ENCODE data around the gene ARL10. TPM values are rescaled to one million over a fixed set of nuclear protein-coding genes. Genes with fewer than 3 reads are reported as not detected.
"Not testable (repeated sequence)": the region's sequence is repeated elsewhere in the genome, so short reads cannot be mapped to it uniquely, and the experiment has no call there.

The ARL10 gene
- total RNA-seq, 1 donor from 2014 or later: 34.6 TPM

DNA sequence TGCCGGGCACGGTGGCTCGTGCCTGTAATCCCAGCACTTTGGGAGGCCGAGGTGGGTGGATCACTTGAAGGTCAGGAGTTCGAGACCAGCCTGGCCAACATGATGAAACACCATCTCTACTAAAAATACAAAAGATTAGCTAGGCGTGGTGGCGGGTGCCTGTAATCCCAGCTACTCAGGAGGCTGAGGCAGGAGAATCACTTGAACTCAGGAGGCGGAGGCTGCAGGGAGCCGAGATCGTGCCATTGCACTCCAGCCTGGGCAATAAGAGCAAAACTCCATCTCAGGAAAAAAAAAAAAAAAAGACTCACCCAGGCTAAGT, 42.9 kb downstream of the ARL10 start:
- FAIRE-seq; DNase-seq (ENCODE audit: low spot score in 2 of 2): not testable (repeated sequence)

DNA sequence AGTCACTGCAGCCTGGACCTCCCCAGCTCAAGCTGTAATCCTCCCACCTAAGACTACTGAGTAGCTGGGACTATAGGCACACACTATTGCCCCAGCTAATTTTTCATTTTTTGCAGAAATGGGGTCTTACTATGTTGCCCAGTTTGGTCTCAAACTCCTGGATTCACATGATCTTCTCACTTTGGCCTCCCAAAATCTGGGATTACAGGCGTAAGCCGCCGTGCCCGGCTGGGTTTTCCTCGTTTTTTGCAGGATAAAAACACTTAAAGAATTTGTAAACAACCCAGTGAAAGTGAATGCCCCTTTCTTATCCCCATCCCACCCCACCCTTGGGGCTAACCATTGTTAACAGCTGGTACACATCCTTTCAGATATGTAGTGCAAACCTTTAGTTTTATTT, 43.3 kb downstream of the ARL10 start:
- FAIRE-seq (no peak), DNase-seq (ENCODE audit: low spot score in 2 of 2) (no peak)

DNA sequence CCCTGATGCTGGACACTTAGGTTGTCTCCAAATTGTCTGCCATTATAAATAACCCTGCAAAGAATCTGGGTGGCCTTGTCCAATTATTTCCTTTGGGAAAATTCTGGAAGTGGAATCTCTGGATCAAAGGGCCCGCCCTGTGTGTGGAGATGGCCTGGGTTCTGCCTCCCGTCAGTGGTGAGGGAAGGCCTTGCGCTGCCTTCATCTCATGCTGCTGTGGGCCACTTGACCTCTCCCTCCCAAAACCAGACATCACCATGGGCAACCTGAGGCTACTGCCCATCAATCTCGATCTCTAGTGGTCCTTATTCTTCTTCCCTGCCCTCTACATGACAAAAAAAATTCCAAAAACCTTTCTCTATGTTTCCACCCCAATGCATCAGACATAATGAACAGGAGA, 44.5 kb downstream of the ARL10 start:
- FAIRE-seq: no peak
- no peak for DNase-seq (ENCODE audit: low spot score in 2 of 2)

DNA sequence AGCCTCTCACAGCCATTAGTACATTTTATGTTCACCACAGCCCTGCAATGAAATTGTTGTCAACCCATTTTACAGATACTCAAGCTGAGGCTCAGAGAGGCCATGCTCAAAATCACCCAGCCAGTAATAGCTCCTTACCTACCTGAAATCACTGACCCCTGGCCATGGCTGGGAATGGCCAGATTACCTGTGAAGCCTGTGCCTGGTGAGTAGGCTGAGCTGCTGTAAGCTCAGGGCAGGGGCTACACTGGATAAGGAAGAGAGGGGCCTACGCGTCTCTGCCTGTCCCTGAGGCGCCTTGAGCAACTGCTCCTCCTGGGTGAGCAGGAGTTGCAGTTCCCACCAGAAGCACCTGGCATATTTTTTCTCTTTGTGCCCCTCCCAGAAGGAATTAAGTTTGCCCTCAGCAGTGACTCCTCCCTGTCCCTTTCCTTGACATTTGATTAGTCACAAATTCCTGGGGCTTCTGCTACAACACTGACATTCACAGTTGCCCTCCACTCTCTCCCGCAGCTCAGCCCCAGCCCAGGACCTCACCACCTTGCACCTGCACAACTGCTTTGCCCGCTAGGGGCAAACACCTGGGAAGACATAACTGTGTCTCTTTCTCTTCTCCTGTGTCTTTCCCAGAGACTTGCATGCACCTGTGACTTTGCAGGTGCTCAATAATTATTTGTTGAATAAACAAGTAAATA, 45.3 kb downstream of the ARL10 start:
- DNase-seq (ENCODE audit: low spot score in 2 of 2) (no peak), FAIRE-seq (no peak)

DNA sequence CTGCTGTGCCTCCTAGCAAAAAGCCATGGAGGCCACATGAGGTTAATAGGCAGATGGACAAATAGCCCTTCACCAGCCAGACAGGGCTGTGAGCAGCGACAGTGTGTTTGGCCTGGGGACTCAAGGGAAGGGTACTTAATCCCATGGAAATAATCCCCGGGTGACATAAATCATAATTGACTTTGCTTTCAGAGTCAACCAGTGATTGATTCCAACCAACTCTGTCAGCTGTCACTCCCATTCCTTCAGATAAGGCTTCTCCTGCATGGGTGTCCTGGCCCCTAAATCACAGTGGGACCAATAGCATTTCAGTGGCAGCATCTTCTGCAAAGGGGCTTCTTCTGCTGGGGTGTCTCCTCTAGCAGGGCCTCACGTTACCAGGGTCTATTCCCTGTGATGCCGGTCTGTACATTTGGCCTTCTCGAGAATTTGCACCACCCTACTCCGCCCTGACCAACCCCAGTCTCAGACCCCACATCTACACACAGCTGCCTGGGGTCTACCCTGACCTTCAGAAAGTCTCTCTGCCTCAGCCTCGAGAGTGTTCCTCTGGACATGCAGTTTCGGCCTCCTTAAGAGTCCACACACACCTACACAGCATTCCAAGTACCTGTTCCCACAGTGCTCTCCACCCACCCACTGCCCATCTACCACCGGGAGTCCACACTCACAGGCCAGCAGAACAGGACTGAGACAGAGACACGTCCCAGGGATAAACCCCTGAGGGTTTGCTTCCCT, 47.4 kb downstream of the ARL10 start:
- no peak for DNase-seq (ENCODE audit: low spot score in 2 of 2)
- no peak for FAIRE-seq

DNA sequence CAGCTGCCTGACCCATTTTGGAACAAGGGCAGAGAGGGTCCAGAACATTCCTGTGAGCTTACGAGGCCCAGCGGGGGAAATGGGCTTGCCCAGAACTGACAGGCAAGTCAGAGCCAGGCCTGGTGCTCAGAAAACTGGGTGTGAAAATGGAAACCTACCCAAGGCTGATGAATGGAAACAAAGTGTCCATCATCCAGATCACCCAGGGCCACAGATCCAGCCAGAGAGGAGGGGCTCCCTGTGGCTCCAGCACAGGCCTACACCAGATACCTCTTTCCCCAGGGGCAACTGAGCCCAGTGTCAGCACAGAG, 47.9 kb downstream of the ARL10 start:
- DNase-seq (ENCODE audit: low spot score in 2 of 2) (no peak), FAIRE-seq (no peak)

DNA sequence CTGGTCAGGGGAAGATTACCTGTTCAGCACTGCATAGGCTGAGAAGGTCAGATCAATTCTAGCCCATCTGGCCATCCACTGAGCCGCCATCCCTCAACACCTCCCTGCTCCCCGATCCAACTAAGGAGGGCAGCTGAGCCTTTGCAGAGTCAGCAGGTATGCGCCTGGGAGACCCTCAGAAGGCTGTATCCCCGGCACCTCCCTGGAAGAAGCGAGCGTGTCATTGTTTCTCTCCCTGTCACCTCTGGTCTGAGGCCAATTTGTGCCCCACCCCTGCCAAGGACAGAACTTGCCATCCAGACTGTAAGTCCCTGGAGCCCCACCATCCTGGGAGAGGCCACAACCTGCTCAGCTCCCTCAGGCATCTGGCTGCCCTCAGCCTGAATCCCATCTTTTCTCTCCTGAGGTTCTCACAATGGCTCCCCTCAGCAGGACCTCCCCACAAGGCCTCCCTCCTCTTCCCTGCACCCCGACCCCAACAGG, 48.5 kb downstream of the ARL10 start:
- FAIRE-seq: no peak
- DNase-seq (ENCODE audit: low spot score in 2 of 2): no peak

DNA sequence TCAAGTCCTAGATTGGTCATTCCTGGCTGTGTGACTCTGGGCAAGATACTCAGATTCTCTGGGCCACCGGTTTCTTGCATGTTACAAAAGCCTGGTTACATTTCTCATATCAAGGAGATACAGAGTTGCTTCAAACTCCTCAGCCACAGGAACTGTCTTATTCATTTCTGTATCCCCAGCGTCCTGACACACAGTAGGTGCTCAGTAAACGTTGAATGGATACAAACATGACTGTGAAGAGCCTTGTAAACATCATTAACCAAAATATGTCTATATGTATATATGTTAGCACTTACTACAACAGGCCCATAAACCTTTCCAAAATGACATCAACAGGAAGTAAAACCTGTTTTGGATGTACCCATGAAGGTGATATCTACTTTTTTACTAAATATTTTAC, 49.4 kb downstream of the ARL10 start:
- FAIRE-seq: no peak
- no peak for DNase-seq (ENCODE audit: low spot score in 2 of 2)

DNA sequence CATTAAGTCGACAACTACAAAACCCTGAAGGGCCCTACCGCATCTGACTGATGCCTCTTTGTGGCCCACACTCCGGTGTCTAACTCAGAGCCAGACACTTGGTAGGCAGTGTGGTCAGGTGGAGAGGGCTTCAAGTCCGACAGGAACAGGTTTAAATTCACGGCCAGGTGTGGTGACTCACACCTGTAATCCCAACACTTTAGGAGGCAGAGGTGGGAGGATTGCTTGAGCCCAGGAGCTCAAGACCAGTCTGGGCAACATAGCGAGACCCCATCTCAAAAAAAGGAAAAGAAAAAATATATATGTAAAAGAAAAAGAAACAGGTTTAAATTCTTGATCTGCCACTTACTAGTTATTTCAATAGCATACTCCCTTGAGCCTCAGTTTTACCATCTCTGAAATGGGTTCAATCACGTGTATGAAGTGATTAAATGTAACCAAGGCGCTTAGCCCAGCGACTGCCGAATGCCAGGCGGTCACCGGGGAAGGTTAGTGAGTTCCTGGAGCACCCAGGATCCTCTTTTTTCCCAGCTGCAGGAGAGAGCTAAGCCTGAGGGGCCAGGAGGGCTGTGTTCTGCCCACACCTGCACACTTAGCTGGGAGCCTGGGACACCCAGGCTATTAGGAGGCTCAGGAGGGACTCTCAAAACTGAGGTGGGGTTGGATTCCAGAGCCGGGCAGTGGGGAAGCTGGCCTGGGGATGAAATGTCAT, 50.1 kb downstream of the ARL10 start:
- no peak for FAIRE-seq
- DNase-seq (ENCODE audit: low spot score in 2 of 2): no peak

DNA sequence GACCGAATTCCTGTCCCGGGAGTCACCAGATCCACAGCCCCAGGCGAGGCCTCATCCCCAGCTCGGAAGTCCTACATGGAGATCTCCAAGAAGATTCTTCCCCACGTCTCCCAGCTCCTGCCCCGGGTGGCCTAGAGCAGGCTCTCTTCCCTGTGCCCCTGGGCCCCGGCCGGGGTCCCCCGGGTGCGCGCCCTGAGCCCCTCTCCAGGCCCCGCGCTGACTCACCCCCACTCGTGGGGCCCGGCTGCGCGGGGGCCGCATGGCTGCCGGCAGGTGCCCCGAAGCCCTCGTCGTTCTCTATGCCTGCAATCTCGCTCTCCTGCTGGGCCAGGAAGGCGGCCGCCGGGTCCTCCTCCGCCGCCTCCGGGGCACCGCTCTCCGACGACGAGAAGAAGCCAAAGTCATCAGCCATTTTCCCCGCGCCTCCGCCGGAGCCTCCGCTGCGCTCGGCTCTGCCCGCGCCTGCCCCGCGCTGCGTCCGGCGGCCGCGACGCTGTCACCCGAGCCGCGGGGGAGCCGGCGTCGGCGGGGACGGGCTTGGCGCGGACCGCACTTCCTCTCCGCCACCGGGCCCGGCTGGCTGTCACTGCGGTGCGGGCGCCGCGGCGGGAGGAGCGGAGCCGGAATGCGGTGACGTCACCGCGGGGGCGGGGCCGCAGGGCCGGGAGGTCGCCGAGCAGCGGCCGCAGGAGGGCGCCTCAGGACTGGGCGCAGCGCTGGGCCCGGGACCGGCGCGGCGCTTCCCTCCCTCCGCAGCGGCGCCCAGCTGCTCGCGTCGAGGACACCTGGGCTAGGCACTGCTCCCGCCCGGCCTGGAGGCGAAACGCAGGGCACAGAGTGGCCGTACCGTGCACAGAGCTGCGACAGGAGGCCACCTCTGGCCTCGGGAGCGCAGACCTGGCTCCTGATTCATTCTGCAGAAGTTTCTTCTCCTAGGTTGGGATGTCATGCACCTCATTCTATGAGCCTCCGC, 51.0 kb downstream of the ARL10 start, which contains the start of gene CLTB:
CLTB (minus strand) TSS at position 588 of the 973 bp plus-strand sequence; CDS start at position 412, 176 bp downstream.
- FAIRE-seq (no peak), DNase-seq (ENCODE audit: low spot score in 2 of 2) (peak; percentile 97 to 98)

DNA sequence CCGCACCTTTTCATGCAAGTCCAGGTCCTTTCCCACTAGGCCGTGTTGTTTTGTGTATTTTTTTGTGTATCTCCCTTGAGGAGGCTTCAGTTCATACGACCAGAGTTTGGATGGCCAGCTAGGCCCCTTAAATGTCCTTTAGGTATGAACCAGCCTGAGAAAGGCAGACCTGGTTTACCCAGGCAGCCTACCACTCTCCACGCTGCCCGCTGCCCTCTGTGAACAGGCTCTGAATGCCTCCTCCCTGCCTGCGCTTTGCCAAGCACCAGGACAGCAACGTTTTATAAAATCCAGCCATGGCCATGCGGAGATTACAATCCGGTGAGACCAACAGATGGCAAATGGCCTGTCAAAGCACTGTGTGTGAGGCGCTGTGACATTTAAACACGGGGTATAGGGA, 51.7 kb downstream of the ARL10 start:
- DNase-seq (ENCODE audit: low spot score in 2 of 2) (no peak), FAIRE-seq (no peak)

DNA sequence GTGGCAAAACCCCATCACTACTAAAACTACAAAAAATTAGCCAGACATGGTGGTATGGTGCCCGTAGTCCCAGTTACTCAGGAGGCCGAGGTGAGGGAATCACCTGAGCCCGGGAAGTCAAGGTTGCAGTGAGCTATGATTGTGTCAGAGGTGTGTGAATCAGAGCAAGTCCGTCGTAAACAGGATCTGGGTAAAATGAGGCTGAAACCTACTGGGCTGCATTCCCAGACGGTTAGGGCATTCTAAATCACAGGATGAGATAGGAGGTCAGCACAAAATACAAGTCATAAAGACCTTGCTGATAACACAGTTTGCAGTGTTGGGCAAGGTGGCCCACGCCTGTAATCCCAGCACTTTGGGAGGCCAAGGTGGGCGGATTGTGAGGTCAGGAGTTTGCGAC, 53.0 kb downstream of the ARL10 start:
- FAIRE-seq (no peak), DNase-seq (ENCODE audit: low spot score in 2 of 2) (no peak)

DNA sequence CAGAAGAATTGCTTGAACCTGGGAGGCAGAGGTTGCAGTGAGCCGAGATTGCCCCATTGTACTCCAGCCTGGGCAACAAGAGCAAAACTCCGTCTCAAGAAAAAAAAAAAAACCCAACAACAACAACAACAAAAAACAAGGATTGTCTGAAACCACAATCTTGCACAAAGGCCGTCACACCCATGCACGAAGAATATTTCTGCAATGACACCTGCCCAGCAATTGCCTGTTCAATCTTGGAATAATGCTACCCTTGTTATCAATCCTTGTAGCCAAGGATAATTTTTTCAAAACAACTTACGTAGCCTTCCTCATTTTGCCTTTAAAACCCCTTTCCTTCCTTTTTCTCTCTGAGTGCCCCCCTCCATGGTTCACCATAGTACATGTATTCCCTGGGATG, 54.8 kb downstream of the ARL10 start:
- no peak for DNase-seq (ENCODE audit: low spot score in 2 of 2)
- no peak for FAIRE-seq

DNA sequence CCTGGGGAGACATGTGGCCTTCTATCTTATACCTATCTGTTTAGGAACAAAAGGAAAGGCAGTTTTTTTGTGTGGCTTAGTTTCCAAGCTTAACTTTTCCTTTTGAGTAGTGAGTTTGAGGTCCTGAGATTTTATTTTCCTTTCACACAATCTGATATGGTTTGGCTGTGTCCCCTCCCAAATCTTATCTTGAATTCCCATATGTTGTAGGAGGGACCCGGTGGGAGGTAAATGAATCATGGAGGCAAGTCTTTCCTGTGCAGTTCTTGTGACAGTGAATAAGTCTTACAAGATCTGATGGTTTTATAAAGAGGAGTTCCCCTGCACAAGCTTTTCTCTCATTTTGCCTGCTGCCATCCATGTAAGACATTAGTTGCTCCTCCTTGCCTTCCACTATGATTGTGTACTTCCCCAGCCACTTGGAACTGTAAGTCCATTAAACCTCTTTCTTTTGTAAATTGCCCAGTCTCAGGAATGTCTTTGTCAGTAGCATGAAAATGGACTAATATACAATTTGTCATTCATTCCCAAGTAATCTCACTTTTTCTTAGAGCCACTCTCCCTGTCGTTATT, 55.8 kb downstream of the ARL10 start:
- FAIRE-seq (no peak), DNase-seq (ENCODE audit: low spot score in 2 of 2) (no peak)

DNA sequence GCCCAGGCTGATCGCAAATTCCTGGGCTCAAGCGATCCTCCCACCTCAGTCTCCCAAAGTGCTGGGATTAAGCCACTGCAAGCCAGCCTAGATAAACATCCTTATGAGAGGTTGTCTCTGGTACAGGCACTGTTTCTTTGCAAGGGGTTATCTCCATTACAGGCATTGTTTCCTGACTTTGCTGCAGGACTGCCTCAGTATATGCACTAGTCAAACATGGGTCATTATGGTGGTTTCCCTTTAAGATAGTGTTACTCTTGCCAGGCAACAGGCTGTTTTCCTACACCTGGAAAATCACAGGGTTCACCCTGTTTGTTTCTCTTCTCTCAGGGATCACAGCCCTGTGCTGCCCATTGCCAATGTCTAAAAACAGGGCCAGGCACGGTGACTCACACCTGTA, 58.9 kb downstream of the ARL10 start:
- FAIRE-seq (no peak), DNase-seq (ENCODE audit: low spot score in 2 of 2) (no peak)

DNA sequence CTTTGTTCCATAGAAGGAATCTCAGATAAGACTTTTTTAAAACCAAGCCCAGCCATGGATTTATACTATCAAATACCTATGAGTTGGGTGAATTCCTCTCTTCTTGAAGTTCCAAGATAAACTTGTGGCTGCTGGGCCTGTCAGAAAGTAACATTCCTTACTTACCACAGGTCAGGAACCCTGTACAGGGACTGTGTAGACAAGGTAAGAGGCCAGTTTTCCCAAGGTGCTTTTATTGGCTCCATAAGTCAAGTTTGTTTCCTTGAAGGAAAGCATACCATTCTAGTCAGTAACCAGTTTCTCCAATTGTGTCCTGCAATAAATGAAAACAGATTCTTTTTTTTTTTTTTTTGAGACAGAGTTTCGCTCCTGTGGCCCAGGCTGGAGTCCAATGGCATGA, 59.9 kb downstream of the ARL10 start:
- no peak for DNase-seq (ENCODE audit: low spot score in 2 of 2)
- no peak for FAIRE-seq

DNA sequence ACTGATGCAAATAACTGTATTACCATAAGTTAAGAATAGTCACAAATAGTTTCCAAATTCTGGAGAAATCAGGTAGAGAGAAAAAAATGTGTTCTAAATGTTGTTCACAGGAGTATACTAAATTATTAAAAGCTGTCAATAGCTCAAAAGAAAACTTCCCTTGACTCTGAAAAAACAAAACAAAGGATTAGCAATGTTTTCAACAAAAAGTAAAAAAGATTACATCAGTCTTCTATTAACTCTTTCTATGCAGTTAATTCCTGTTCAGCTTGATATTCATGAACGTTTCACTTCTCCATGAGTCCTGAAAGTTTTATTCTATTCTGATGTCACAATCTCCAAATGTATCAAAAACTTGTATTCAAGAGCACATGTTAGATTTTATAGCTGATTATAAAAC, 60.5 kb downstream of the ARL10 start:
- no peak for DNase-seq (ENCODE audit: low spot score in 2 of 2)
- no peak for FAIRE-seq

DNA sequence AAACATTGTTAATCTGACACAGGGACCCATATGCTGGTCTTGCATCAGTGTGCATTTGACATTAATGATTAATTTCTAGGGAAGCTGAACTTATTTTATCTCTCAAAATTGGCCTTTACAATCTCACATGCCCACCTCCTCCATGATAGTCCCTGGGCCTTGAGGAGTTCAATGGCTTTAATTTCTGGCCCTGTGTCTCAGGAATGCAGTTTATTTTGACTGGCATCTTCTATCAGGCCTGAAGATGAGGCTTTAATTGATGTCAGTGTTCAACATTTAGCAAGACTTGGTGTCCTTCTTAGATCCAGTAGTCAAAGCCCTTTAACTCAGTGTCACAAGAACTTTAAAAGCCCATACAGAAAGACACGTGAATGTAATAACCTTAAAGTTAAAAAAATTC, 61.6 kb downstream of the ARL10 start:
- FAIRE-seq (no peak), DNase-seq (ENCODE audit: low spot score in 2 of 2) (no peak)

DNA sequence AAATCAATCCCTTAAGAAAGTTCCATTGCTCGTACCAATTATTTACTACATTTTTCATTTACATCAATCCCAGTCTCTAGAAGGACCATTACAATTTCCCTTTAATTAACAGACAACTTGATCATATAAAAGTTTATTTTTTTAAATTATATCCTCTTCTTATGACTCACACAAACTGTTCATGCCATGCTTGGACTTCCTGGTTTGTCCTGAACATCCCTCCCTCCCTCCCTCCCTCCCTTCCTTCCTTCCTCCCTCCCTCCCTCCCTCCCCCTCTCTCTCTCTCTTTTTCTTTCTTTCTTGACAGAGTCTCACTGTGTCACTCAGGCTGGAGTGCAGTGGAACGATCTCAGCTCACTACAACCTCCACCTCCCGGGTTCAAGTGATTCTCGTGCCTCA, 62.7 kb downstream of the ARL10 start:
- FAIRE-seq (no peak), DNase-seq (ENCODE audit: low spot score in 2 of 2) (no peak)

DNA sequence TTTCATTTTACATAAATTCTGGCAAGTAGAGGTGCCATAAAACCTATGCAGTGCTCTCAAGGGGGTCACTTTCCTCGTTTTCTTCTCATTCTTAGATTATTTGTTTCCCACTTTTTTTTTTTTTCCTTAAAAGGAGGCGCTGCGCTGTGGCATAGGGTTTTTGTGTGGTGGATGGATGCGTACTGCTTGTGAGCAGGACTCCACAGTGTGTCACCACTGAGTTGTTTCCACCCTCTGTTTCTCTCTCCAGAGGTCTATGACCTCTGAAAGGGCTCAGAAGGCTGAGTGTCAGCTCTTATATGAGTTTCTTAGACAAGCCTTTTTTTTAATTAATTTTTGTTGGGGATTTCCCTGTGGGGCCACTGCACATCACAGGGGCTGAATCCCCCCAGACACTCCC, 64.7 kb downstream of the ARL10 start:
- FAIRE-seq: no peak

More for the DNA sequence above, 64.7 kb downstream of the ARL10 start:
- DNase-seq (ENCODE audit: low spot score in 2 of 2): no peak

All from frontal cortex (tissue), 4 donors.